A673 (cell line): ENCODE measurements around the gene EDN1. TPM values are rescaled to one million over a fixed set of nuclear protein-coding genes. Genes with fewer than 3 reads are reported as not detected.
"Not testable (repeated sequence)": the region's sequence is repeated elsewhere in the genome, so short reads cannot be mapped to it uniquely, and the experiment has no call there.

Experiments used
- BruUV-seq: library from RNA; stranded (reverse); fragments of 400-500 nt; replicated peaks from 2 replicates; lab custom pipeline; 2021; lab: Mats Ljungman, UMichigan
- CTCF ChIA-PET: fragments of 300-600 bp; sonication (Branson Sonifier 250); formaldehyde crosslinking; loops from one replicate; lab custom pipeline; 2022; ENCODE audit warnings: antibody characterized with exemption; lab: Charles Lee
- POLR2A ChIA-PET: fragments of 300-600 bp; sonication (Branson Sonifier 250); formaldehyde crosslinking; loops from one replicate; lab custom pipeline; 2022; ENCODE audit warnings: antibody characterized with exemption; ENCODE audit not compliant: low non-redundant PET; lab: Charles Lee
- DNase-seq: peaks from one replicate; pipeline ENCODE4 v3.0.0-alpha.2; 2015; ENCODE audit warnings: low spot score
- H3K27ac ChIP-seq: fragments of 200-600 bp; sonication (generic); 2 replicates; pipeline ENCODE4 v1.5.1; 2016; ENCODE audit warnings: mixed run types, low read depth, mild to moderate bottlenecking, mixed read lengths, antibody characterized with exemption, low read length; ENCODE audit not compliant: poor library complexity, severe bottlenecking
- H3K27me3 ChIP-seq: fragments of 200-600 bp; sonication (generic); replicated peaks from 2 replicates; pipeline ENCODE4 v1.6.1; 2017; ENCODE audit warnings: mixed run types, low read depth, mild to moderate bottlenecking, mixed read lengths, antibody characterized with exemption, low read length; ENCODE audit not compliant: insufficient read depth, poor library complexity
- H3K36me3 ChIP-seq: fragments of 200-600 bp; sonication (generic); 2 replicates; pipeline ENCODE4 v1.6.1; 2016; ENCODE audit warnings: mixed run types, mild to moderate bottlenecking, mixed read lengths, antibody characterized with exemption, low read length; ENCODE audit not compliant: insufficient read depth, poor library complexity, severe bottlenecking
- H3K4me1 ChIP-seq: fragments of 200-600 bp; sonication (generic); 2 replicates; pipeline ENCODE4 v1.6.1; 2017; ENCODE audit warnings: mixed run types, mild to moderate bottlenecking, mixed read lengths, antibody characterized with exemption, low read length; ENCODE audit not compliant: insufficient read depth, poor library complexity, severe bottlenecking
- H3K4me3 ChIP-seq: fragments of 200-600 bp; sonication (generic); 2 replicates; pipeline ENCODE4 v1.5.1; 2016; ENCODE audit warnings: low read depth, mixed run types, mild to moderate bottlenecking, mixed read lengths, low read length; ENCODE audit not compliant: poor library complexity, severe bottlenecking
- H3K9me3 ChIP-seq: fragments of 200-600 bp; sonication (generic); 2 replicates; pipeline ENCODE4 v1.6.1; 2016; ENCODE audit warnings: mixed run types, low read depth, mild to moderate bottlenecking, mixed read lengths, antibody characterized with exemption, low read length; ENCODE audit not compliant: poor library complexity, severe bottlenecking
- CTCF ChIP-seq: fragments of 300-800, 200-600 bp; sonication (generic); conservative IDR thresholded peaks from 2 replicates; pipeline ENCODE4 v1.5.1; 2017; ENCODE audit warnings: low read depth, mild to moderate bottlenecking, antibody characterized with exemption, low read length, moderate library complexity, mixed read lengths
- EZH2 ChIP-seq: fragments of 200-600 bp; sonication (generic); IDR thresholded peaks from 2 replicates; pipeline ENCODE4 v1.6.1; 2017; ENCODE audit warnings: borderline replicate concordance, low read depth, mild to moderate bottlenecking, mixed read lengths, antibody characterized with exemption, low read length; ENCODE audit not compliant: poor library complexity, severe bottlenecking
- intact Hi-C: fragments of 100-400 bp; cut with micrococcal nuclease; formaldehyde crosslinking; loops from one replicate; pipeline ENCODE4 v1.10.0; 2022; ENCODE audit not compliant: unreplicated experiment
- total RNA-seq: library from RNA; stranded (reverse); gene quantifications from 2 replicates; pipeline ENCODE4 v1.2.3, GENCODE V29; 2021

The EDN1 gene
- total RNA-seq, 1 experiment from 2014 or later: not detected

- Histone ChIP-seq H3K36me3 (no peaks in the 10 kb centered on the region), H3K27me3 (peaks cover 16% of the 10 kb centered on the region), H3K9me3 (no peaks in the 10 kb centered on the region), H3K27ac (no peak overlapping the region), H3K4me3 (no peak overlapping the region), H3K4me1 (no peaks in the 10 kb centered on the region)
- POLR2A ChIA-PET: interaction anchor here (0.7 kb wide), 1 partner anchor 1627 kb away, joined by 3 read pairs; no protein-coding TSS in a partner anchor
- TF ChIP-seq CTCF: no peak
- no peak for TF ChIP-seq EZH2
- DNase-seq: no peak
- intact Hi-C loops: no loop called here
- CTCF ChIA-PET: no interaction called here
- no TSS peak for BruUV-seq
These were observed 42.0 kb downstream of the EDN1 start for GRCh38 chr6:12331951-12332749.

- H3K4me3 ChIP-seq, intact Hi-C loops, H3K4me1 ChIP-seq, CTCF ChIA-PET, POLR2A ChIA-PET, H3K9me3 ChIP-seq, BruUV-seq, DNase-seq, H3K27ac ChIP-seq, H3K36me3 ChIP-seq: not testable (repeated sequence)
- H3K27me3 ChIP-seq: peaks cover 13% of the 10 kb centered on the region
These were observed 42.6 kb downstream of the EDN1 start for GRCh38 chr6:12332750-12333079.

GRCh38 chr6:12333128-12333527, 43.0 kb downstream of the EDN1 start:
- no peak for TF ChIP-seq CTCF
- no peak for TF ChIP-seq EZH2
- intact Hi-C loops: no loop called here
- no TSS peak for BruUV-seq
- POLR2A ChIA-PET: no interaction called here
- no peaks in the 10 kb centered on the region for H3K4me1 ChIP-seq
- no peaks in the 10 kb centered on the region for H3K9me3 ChIP-seq
- peaks cover 9% of the 10 kb centered on the region for H3K27me3 ChIP-seq
- H3K4me3 ChIP-seq: no peak overlapping the region
- DNase-seq: no peak
- H3K36me3 ChIP-seq: no peaks in the 10 kb centered on the region
- CTCF ChIA-PET: no interaction called here
- no peak overlapping the region for H3K27ac ChIP-seq

- Histone ChIP-seq H3K27me3 (no peaks in the 10 kb centered on the region), H3K36me3 (no peaks in the 10 kb centered on the region), H3K9me3 (no peaks in the 10 kb centered on the region), H3K4me1 (no peaks in the 10 kb centered on the region), H3K27ac (no peak overlapping the region), H3K4me3 (no peak overlapping the region)
- TF ChIP-seq EZH2 (no peak), CTCF (no peak)
- ChIA-PET CTCF (no interaction called here), POLR2A (no interaction called here)
- DNase-seq: no peak
- intact Hi-C loops: no loop called here
- BruUV-seq: no TSS peak
These were observed 44.5 kb downstream of the EDN1 start for GRCh38 chr6:12334526-12335130.
